Measurements from ENCODE around the gene KIF22. TPM values are rescaled to one million over a fixed set of nuclear protein-coding genes. Genes with fewer than 3 reads are reported as not detected.
A peak's percentile ranks its signal among the peaks of the same experiment; 100 is the strongest.

KIF22 gene
- total RNA-seq, 4 donors from 2014 or later: 31.9 to 157 (median 72.8) TPM

- Histone ChIP-seq H3K36me3 (peaks cover 0 to 15% (median 0%) of the 10 kb centered on the region in 3 donors), H3K4me1 (peaks cover 4 to 69% (median 35%) of the 10 kb centered on the region in 4 donors), H3K27me3 (no peaks in the 10 kb centered on the region), H3K4me3 (peak overlapping the region in 3 of 4 donors; percentile 51 to 62 (median 53)), H3K9me3 (no peaks in the 10 kb centered on the region), H3K27ac (peak overlapping the region; percentile 63 to 98 (median 86))
- TF ChIP-seq CTCF (IDR thresholded peaks at IDR 0.05) (no peak), POLR2A (IDR thresholded peaks at IDR 0.05) (no peak)
- DNase-seq: no peak
These were observed 20.2 kb downstream of the KIF22 start for GRCh38 chr16:29810699-29811169.

- H3K4me1 ChIP-seq: peaks cover 4 to 69% (median 35%) of the 10 kb centered on the region in 4 donors
- H3K27me3 ChIP-seq: no peaks in the 10 kb centered on the region
- peak overlapping the region; percentile 63 to 98 (median 86) for H3K27ac ChIP-seq
- H3K4me3 ChIP-seq: peak overlapping the region; percentile 30 to 62 (median 52)
- peak; percentile 81 to 96 (median 95) for DNase-seq
- H3K9me3 ChIP-seq: no peaks in the 10 kb centered on the region
- peaks cover 0 to 15% (median 0%) of the 10 kb centered on the region in 3 donors for H3K36me3 ChIP-seq
- TF ChIP-seq POLR2A (IDR thresholded peaks at IDR 0.05) (peak in 1 of 2 donors; percentile 23), CTCF (IDR thresholded peaks at IDR 0.05) (no peak)
These were observed 20.8 kb downstream of the KIF22 start for GRCh38 chr16:29811170-29811895.

- Histone ChIP-seq H3K27ac (peak within 1 kb of the TSS; percentile 63 to 98 (median 86)), H3K4me3 (peak within 1 kb of the TSS; percentile 30 to 62 (median 52)), H3K9me3 (no peaks in the 10 kb centered on the region), H3K27me3 (no peaks in the 10 kb centered on the region), H3K36me3 (peaks cover 0 to 15% (median 0%) of the 10 kb centered on the region in 3 donors), H3K4me1 (peaks cover 4 to 74% (median 36%) of the 10 kb centered on the region in 4 donors)
- TF ChIP-seq POLR2A (IDR thresholded peaks at IDR 0.05): no peak
- no peak for TF ChIP-seq CTCF (IDR thresholded peaks at IDR 0.05)
- DNase-seq: peak; percentile 51 to 72 (median 61)
These were observed 21.5 kb downstream of the KIF22 start, which contains the start of gene PRRT2 for GRCh38 chr16:29811896-29812665. TSS of gene PRRT2 (plus strand) at chr16:29812193. CDS start at chr16:29813055, 862 bp downstream.

- no peak for TF ChIP-seq CTCF (IDR thresholded peaks at IDR 0.05)
- Histone ChIP-seq H3K4me1 (peaks cover 4 to 82% (median 39%) of the 10 kb centered on the region in 4 donors), H3K4me3 (peak overlapping the region in 2 of 4 donors; percentile 51 to 53), H3K36me3 (peaks cover 0 to 15% (median 0%) of the 10 kb centered on the region in 3 donors), H3K27ac (peak overlapping the region; percentile 63 to 98 (median 86)), H3K9me3 (no peaks in the 10 kb centered on the region), H3K27me3 (no peaks in the 10 kb centered on the region)
- no peak for DNase-seq
These were observed 22.4 kb downstream of the KIF22 start for GRCh38 chr16:29812754-29813643.

All from Peyer's patch (tissue), 4 donors.